Aorta (tissue), 5 donors: ENCODE data around the gene ARHGEF10L. TPM values are rescaled to one million over a fixed set of nuclear protein-coding genes. Genes with fewer than 3 reads are reported as not detected.

ENCODE experiments used
- ATAC-seq: fragments of 200-7000 bp; cut with Tn5 transposase; one replicate; pipeline ENCODE4 v1.9.1; 2022; ENCODE audit warnings: moderate library complexity; ENCODE audit not compliant: low FRiP score
- DNase-seq, 2 donors: peaks; one replicate each; pipeline ENCODE4 v3.0.0-alpha.2; 2020
- H3K27ac ChIP-seq, 2 donors: one replicate each; pipeline ENCODE4 v1.5.1; 2013; ENCODE audit warnings: low read length in 2 of 2, mild to moderate bottlenecking in 2 of 2, moderate library complexity in 2 of 2, control low read depth in 1 of 2, inconsistent platforms in 1 of 2, low read depth in 1 of 2
- H3K27me3 ChIP-seq, 2 donors: one replicate each; pipeline ENCODE4 v1.6.1; 2013; ENCODE audit warnings: control low read depth in 1 of 2, low read length in 1 of 2, mild to moderate bottlenecking in 1 of 2, moderate library complexity in 1 of 2; ENCODE audit not compliant: insufficient read depth in 2 of 2, control insufficient read depth in 1 of 2
- H3K36me3 ChIP-seq, 2 donors: one replicate each; pipeline ENCODE4 v1.6.1; 2013; ENCODE audit warnings: control low read depth in 1 of 2, low read length in 1 of 2, mild to moderate bottlenecking in 1 of 2; ENCODE audit not compliant: insufficient read depth in 2 of 2, control insufficient read depth in 1 of 2
- H3K4me1 ChIP-seq, 2 donors: one replicate each; pipeline ENCODE4 v1.6.1; 2013; ENCODE audit warnings: low read length in 2 of 2, control low read depth in 1 of 2, mild to moderate bottlenecking in 1 of 2, moderate library complexity in 1 of 2; ENCODE audit not compliant: insufficient read depth in 2 of 2, control insufficient read depth in 1 of 2
- H3K4me3 ChIP-seq, 2 donors: one replicate each; pipeline ENCODE4 v1.5.1; 2013; ENCODE audit warnings: low read length in 2 of 2, control low read depth in 1 of 2, mild to moderate bottlenecking in 1 of 2
- H3K9me3 ChIP-seq: one replicate; pipeline ENCODE4 v1.6.1; 2013; ENCODE audit warnings: mild to moderate bottlenecking, low read length; ENCODE audit not compliant: control insufficient read depth
- WGBS, 2 donors: extraction: QIAGEN DNeasy Blood & Tissue Kit; methylation state at CpG; one replicate each; pipeline ENCODE4 v1.1.7; 2013; 5-methylcytosine and 5-hydroxymethylcytosine counted together
- intact Hi-C, 2 donors: fragments of 100-400 bp; cut with DNase I; formaldehyde crosslinking; loops; one replicate each; pipeline versions ENCODE4 v1.14.2 to v1.15.0; 2022
- polyA plus RNA-seq, 2 donors: library from polyadenylated mRNA; stranded (reverse); fragments of 200-250 nt; gene quantifications; one replicate each; pipeline ENCODE4 v1.2.3, GENCODE V29; 2013
- total RNA-seq, 2 donors: library from RNA; stranded (reverse); fragmentation: NEBNext Ultra II Directional; extraction: Animal tissue kit (Norgen Biotek cat#: 25700); gene quantifications; one replicate each; pipeline ENCODE4 v1.2.1, GENCODE V29; 2021
- donor health status: healthy with polysubstance abuse.
- donor health status: Bipolar disorder and iron deficiency.
- donor health status: DM: no; HTN: no; CAD: no.
- donor health status: DM: no; HTN: no; CAD: no.
- donor health status: DM: yes; HTN: yes; CAD: no.

Gene ARHGEF10L
- total and polyA plus RNA-seq, 4 donors = 24.0 to 190 (median 133) TPM

GRCh38 chr1:17646444-17647280, 107.2 kb downstream of the ARHGEF10L start:
- ATAC-seq = no peak
- intact Hi-C loops = loop anchor here in 1 of 2 donors (5.0 kb wide), 1 partner anchor 34 kb away; no protein-coding TSS in a partner anchor
- WGBS, 2 donors = 80 to 85% methylated on average over 32 of the region's 32 CpGs
- Histone ChIP-seq H3K9me3 (no peaks in the 10 kb centered on the region), H3K36me3 (no peaks in the 10 kb centered on the region), H3K27me3 (no peaks in the 10 kb centered on the region), H3K27ac (peak overlapping the region in 1 of 2 donors; percentile 35), H3K4me3 (no peak overlapping the region), H3K4me1 (peaks cover 0 to 2% of the 10 kb centered on the region in 2 donors)
- peak in 1 of 2 donors; percentile 78 for DNase-seq

- WGBS, 2 donors = 2 to 9% methylated on average over 20 of the region's 20 CpGs
- Histone ChIP-seq H3K4me1 (peaks cover 0 to 2% of the 10 kb centered on the region in 2 donors), H3K27ac (peak overlapping the region; percentile 10 to 97), H3K9me3 (no peaks in the 10 kb centered on the region), H3K4me3 (no peak overlapping the region), H3K27me3 (no peaks in the 10 kb centered on the region), H3K36me3 (peaks cover 0 to 1% of the 10 kb centered on the region in 2 donors)
- ATAC-seq (peak; percentile 68), DNase-seq (peak; percentile 82 to 89)
- intact Hi-C loops = loop anchor here in 1 of 2 donors (5.0 kb wide), 1 partner anchor 36 kb away; no protein-coding TSS in a partner anchor
These were observed 109.1 kb downstream of the ARHGEF10L start for GRCh38 chr1:17648457-17649145.

DNA sequence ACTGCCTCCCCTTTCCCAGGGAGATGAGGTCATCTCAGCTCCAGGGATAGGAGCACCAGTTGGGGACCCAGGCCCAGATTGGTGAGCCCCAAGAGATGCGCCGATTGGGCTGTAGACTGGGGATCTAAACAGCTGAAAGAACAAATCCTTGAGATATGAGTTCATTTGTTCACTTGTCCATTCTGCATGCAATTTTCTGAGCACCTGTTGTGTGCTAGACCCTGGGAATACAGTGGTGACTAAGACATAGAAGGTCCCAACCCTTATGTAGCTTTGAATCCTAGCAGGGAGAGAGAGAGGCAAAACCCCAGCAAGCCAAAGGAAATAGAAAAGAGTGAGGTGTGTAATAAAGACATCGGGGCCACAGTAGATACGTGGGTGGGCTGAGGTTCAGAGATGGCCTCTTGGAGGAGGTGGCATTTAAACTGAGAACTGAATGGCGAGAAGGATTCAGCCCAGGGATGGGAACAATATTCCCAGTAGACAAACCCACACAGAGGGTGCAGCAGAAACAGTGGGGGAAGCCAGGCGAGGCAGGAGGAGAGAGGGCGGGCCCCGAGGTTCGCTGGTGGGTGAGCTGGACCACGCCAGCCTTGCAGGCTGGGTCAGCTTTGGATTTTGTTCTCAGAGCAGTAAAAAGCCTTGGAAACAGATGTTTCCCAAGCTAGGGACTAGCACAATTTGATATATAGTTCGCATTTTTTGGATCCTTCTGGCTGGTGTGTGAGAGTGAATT, 110.0 kb downstream of the ARHGEF10L start:
- Histone ChIP-seq H3K27me3 (no peaks in the 10 kb centered on the region), H3K9me3 (no peaks in the 10 kb centered on the region), H3K4me1 (peaks cover 0 to 2% of the 10 kb centered on the region in 2 donors), H3K4me3 (no peak overlapping the region), H3K27ac (peak overlapping the region; percentile 15 to 48), H3K36me3 (peaks cover 0 to 3% of the 10 kb centered on the region in 2 donors)
- intact Hi-C loops = loop anchor here (5.0 to 10.0 kb wide), 2 partner anchors 37 to 455 kb away; partner anchors contain the start of gene IGSF21 (in 1 of the 2)
- ATAC-seq (no peak), DNase-seq (no peak)
- WGBS, 2 donors = 80 to 81% methylated on average over 11 of the region's 11 CpGs

DNA sequence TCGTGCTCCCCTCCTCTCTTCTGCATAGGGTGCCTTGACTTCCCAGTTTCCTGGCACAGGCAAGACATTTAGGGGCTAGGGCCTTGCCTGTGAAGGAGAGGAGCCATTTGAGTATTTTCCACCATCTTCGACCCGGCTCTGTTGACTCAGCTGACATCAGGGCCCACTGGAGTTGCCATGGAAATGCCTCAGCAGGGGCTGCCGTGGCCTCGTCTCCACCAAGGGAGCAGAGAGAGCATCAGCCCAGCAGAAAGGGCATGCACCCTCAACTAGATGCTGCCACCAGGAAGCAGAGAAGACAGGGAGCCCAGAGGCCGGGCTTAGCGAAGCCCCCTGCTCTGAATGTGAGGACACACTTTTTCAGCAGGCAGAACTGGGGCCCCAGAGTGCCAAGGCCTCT, 113.8 kb downstream of the ARHGEF10L start:
- ATAC-seq (no peak), DNase-seq (no peak)
- Histone ChIP-seq H3K9me3 (no peaks in the 10 kb centered on the region), H3K27ac (peak overlapping the region in 1 of 2 donors; percentile 49), H3K36me3 (peaks cover 0 to 25% of the 10 kb centered on the region in 2 donors), H3K4me1 (peaks cover 0 to 2% of the 10 kb centered on the region in 2 donors), H3K27me3 (no peaks in the 10 kb centered on the region), H3K4me3 (no peak overlapping the region)
- 29 to 40% methylated on average over 7 of the region's 7 CpGs for WGBS, 2 donors
- intact Hi-C loops = loop anchor here in 1 of 2 donors (10.0 kb wide), 1 partner anchor 452 kb away; the partner anchor contains the start of gene IGSF21

DNA sequence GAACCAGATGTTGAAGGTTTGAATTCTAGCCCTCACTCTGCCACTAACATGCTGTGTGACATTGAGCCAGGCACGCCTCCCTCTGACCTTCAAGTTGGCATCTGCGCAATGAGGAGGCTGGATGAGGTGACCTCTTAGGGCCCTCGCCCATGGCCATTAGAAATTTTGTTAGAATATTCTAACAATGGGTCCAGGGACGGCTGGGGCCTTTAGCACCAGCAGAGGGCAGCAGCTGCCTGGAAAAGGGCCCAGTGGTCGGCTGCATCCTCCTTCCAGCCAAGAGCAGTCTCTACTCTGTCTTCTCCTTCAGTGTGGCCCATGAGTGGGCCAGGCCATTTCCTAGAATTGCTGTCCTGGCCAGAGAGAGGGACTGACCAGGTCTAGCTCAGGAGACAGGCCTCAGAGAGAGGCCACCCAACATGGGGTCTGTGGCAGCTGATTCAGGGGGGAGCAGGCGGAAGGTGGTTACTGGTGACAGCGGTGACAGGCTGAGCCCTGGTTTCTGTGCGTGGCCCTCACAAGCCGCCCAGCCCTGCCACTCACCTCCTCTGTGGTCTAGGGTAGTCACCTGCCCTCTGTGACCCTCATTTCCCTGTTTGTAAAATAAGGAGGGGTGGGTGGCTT, 114.3 kb downstream of the ARHGEF10L start:
- peak overlapping the region; percentile 6 to 49 for H3K27ac ChIP-seq
- peaks cover 0 to 29% of the 10 kb centered on the region in 2 donors for H3K36me3 ChIP-seq
- peak in 1 of 2 donors; percentile 83 for DNase-seq
- no peaks in the 10 kb centered on the region for H3K4me1 ChIP-seq
- H3K4me3 ChIP-seq = no peak overlapping the region
- no peak for ATAC-seq
- H3K9me3 ChIP-seq = no peaks in the 10 kb centered on the region
- H3K27me3 ChIP-seq = no peaks in the 10 kb centered on the region
- intact Hi-C loops = loop anchor here in 1 of 2 donors (10.0 kb wide), 1 partner anchor 451 kb away; the partner anchor contains the start of gene IGSF21
- 55 to 57% methylated on average over 9 of the region's 9 CpGs for WGBS, 2 donors

- WGBS, 2 donors = 41 to 42% methylated on average over 2 of the region's 2 CpGs
- Histone ChIP-seq H3K9me3 (no peaks in the 10 kb centered on the region), H3K36me3 (peaks cover 0 to 29% of the 10 kb centered on the region in 2 donors), H3K4me1 (no peaks in the 10 kb centered on the region), H3K27ac (peak overlapping the region in 1 of 2 donors; percentile 49), H3K4me3 (no peak overlapping the region), H3K27me3 (no peaks in the 10 kb centered on the region)
- DNase-seq (no peak), ATAC-seq (no peak)
- intact Hi-C loops = loop anchor here in 1 of 2 donors (10.0 kb wide), 1 partner anchor 450 kb away; the partner anchor contains the start of gene IGSF21
These were observed 115.0 kb downstream of the ARHGEF10L start for GRCh38 chr1:17654519-17654918.

GRCh38 chr1:17655169-17655568, 115.7 kb downstream of the ARHGEF10L start:
- H3K4me1 ChIP-seq = no peaks in the 10 kb centered on the region
- ATAC-seq = no peak
- 93 to 94% methylated on average over 1 of the region's 1 CpG for WGBS, 2 donors
- no peaks in the 10 kb centered on the region for H3K9me3 ChIP-seq
- no peak for DNase-seq
- intact Hi-C loops = loop anchor here in 1 of 2 donors (10.0 kb wide), 1 partner anchor 450 kb away; the partner anchor contains the start of gene IGSF21
- peaks cover 0 to 29% of the 10 kb centered on the region in 2 donors for H3K36me3 ChIP-seq
- no peaks in the 10 kb centered on the region for H3K27me3 ChIP-seq
- H3K4me3 ChIP-seq = no peak overlapping the region
- H3K27ac ChIP-seq = peak overlapping the region in 1 of 2 donors; percentile 15
